Measurements from ENCODE around the gene CHST6. TPM values are rescaled to one million over a fixed set of nuclear protein-coding genes. Genes with fewer than 3 reads are reported as not detected.
A peak's percentile ranks its signal among the peaks of the same experiment; 100 is the strongest.
"Not testable (repeated sequence)": the region's sequence is repeated elsewhere in the genome, so short reads cannot be mapped to it uniquely, and the experiment has no call there.

Gene CHST6
- total RNA-seq, 4 donors from 2014 or later: 0.62 to 3.2 (median 1.6) TPM

DNA sequence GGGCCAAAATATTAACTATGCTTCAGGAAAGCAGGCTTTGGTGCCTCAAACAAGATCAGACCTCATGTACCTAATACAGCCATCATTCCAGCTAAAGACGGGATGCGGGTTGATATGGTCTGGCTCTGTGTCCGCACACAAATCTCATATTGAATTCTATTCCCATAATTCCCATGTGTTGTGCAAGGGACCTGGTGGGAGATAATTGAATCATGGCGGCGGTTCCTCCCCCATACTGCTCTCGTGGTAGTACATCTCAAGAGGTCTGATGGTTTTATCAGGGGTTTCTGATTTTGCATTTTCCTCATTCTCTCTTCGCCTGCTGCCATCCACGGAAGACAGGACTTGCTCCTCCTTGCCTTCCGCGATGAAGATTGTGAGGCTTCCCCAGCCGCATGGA lies 19.1 kb upstream of the CHST6 start:
- TF ChIP-seq POLR2AphosphoS5 (IDR thresholded peaks at IDR 0.05): no peak
- TF ChIP-seq CTCF (IDR thresholded peaks at IDR 0.05): no peak
- no peak for TF ChIP-seq POLR2A (IDR thresholded peaks at IDR 0.05)
- TF ChIP-seq EP300 (IDR thresholded peaks at IDR 0.05): no peak
- Histone ChIP-seq H3K4me3 (no peak overlapping the region), H3K9me3 (no peaks in the 10 kb centered on the region), H3K4me1 (peaks cover 0 to 15% (median 0%) of the 10 kb centered on the region in 3 donors), H3K27me3 (no peaks in the 10 kb centered on the region), H3K27ac (no peak overlapping the region), H3K36me3 (no peaks in the 10 kb centered on the region)
- 95% methylated on average over 9 to 11 of the region's 11 CpGs for WGBS, 2 donors (ENCODE audit: low coverage in 1 of 2)
- ATAC-seq: no peak

DNA sequence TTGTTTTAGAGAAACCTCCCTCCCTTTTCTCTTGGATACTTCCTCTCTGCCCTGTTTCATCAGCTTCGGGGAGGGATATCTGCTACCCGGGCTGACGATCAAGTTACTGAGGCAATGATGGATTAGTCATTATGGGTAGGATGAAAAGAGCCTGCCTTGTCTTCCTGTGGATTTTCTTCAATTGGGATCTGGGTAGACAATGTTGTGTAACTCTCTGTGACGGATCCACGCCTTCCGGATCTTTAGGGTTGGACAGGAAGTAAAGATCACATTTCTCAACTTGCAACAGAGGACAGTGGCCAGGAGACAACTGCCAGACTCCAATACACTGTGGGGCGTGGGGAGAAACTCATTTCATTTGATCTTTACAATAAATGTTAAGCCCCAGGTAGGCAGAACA lies 11.3 kb upstream of the CHST6 start:
- no peak for TF ChIP-seq POLR2AphosphoS5 (IDR thresholded peaks at IDR 0.05)
- TF ChIP-seq EP300 (IDR thresholded peaks at IDR 0.05): no peak
- TF ChIP-seq CTCF (IDR thresholded peaks at IDR 0.05): no peak
- no peak for TF ChIP-seq POLR2A (IDR thresholded peaks at IDR 0.05)
- Histone ChIP-seq H3K27me3 (no peaks in the 10 kb centered on the region), H3K27ac (peak overlapping the region in 1 of 4 donors; percentile 7), H3K9me3 (no peaks in the 10 kb centered on the region), H3K4me3 (no peak overlapping the region), H3K4me1 (peaks cover 0 to 9% (median 0%) of the 10 kb centered on the region in 3 donors), H3K36me3 (no peaks in the 10 kb centered on the region)
- 17 to 67% methylated on average over 4 of the region's 7 CpGs for whole genome bisulfite sequencing, 2 donors (ENCODE audit: low coverage in 1 of 2)
- peak; percentile 94 for ATAC-seq

DNA sequence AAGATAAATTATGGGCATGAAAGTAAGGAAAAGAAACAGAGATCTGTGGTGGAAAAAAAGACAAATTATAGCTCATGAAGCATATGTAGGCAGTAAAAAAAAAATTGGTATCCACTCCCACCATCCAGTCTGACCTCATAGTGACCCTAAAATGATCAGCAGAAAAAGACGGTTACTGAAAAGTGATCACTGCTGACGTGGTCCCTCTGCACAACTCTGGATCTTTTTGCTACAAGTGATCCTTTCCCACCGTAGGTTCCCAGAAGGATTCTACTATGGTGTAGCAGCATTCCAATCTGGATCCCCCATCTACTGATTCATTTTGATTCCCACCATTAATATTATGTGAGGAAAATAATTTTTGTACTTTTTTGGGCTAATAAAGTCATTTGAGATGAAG lies 10.9 kb upstream of the CHST6 start:
- Histone ChIP-seq H3K36me3 (no peaks in the 10 kb centered on the region), H3K27ac (peak overlapping the region in 1 of 4 donors; percentile 7), H3K4me1 (peaks cover 0 to 14% (median 0%) of the 10 kb centered on the region in 3 donors), H3K27me3 (no peaks in the 10 kb centered on the region), H3K9me3 (no peaks in the 10 kb centered on the region), H3K4me3 (no peak overlapping the region)
- 69 to 76% methylated on average over 3 of the region's 3 CpGs for WGBS, 2 donors (ENCODE audit: low coverage in 1 of 2)
- no peak for TF ChIP-seq POLR2AphosphoS5 (IDR thresholded peaks at IDR 0.05)
- no peak for ATAC-seq

DNA sequence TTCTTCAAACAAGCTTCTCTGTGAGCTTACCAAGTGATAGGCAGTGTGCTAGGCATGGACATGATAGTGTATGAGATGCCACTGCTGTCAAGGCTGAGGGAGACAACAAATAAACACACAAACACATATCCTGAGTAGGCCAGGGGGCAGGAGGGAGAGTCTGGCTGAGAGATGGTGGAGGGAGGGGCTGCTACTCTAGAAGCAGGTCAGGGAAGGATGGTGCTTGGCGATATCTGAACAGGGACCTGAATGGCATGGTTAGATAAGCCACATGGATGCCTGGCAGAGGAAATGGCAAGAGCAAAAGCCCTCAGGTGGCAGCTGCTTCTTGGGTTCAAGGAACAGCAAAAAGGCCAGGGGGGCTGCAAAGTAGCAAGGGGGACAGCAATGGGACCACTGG lies 8.6 kb upstream of the CHST6 start:
- no peak overlapping the region for H3K27ac ChIP-seq
- TF ChIP-seq POLR2A (IDR thresholded peaks at IDR 0.05) (no peak), EP300 (IDR thresholded peaks at IDR 0.05) (no peak)
- WGBS, 2 donors (ENCODE audit: low coverage in 1 of 2): 75 to 83% methylated on average over 1 of the region's 1 CpG

GRCh38 chr16:75502916-75503605 lies 7.8 kb upstream of the CHST6 start:
- TF ChIP-seq CTCF (IDR thresholded peaks at IDR 0.05) (no peak), POLR2AphosphoS5 (IDR thresholded peaks at IDR 0.05) (no peak), EP300 (IDR thresholded peaks at IDR 0.05) (no peak)
- WGBS, 2 donors (ENCODE audit: low coverage in 1 of 2): 100% methylated on average over 1 of the region's 4 CpGs; no CpG with 5 or more reads in 1 of the 2 donors
- H3K4me3 ChIP-seq: no peak overlapping the region
- no peaks in the 10 kb centered on the region for H3K9me3 ChIP-seq
- H3K27ac ChIP-seq: peak overlapping the region in 1 of 4 donors; percentile 59
- H3K27me3 ChIP-seq: no peaks in the 10 kb centered on the region
- H3K36me3 ChIP-seq: no peaks in the 10 kb centered on the region
- no peak for ATAC-seq
- H3K4me1 ChIP-seq: peaks cover 0 to 22% (median 0%) of the 10 kb centered on the region in 3 donors

More for the DNA sequence above, 8.6 kb upstream of the CHST6 start:
- no peak overlapping the region for H3K4me3 ChIP-seq
- no peaks in the 10 kb centered on the region for H3K36me3 ChIP-seq
- H3K4me1 ChIP-seq: peaks cover 0 to 15% (median 0%) of the 10 kb centered on the region in 3 donors
- H3K27me3 ChIP-seq: no peaks in the 10 kb centered on the region
- H3K9me3 ChIP-seq: no peaks in the 10 kb centered on the region
- no peak for ATAC-seq

DNA sequence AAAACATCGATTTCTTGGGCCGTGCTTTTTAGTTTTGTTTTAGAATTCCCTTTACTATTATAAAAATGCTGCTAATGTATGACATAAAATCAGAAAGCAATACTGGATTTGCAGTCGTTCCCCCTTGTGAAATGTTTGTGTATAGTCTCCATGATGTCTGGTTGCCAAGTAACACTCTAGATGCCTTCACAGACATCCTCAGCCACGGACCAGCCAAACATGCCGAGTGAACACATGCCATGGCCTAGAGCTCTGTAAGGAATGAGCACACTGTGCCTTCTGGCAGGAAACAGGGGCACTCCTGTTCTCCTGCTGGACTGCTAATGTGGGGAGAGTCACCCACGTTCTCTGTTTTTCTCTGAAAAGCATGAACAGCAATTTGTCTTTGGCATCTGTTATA lies 6.6 kb upstream of the CHST6 start:
- H3K4me1 ChIP-seq: peaks cover 0 to 24% (median 0%) of the 10 kb centered on the region in 3 donors
- H3K27me3 ChIP-seq, H3K4me3 ChIP-seq, H3K36me3 ChIP-seq, H3K9me3 ChIP-seq: not testable (repeated sequence)
- peak; percentile 72 for ATAC-seq
- 15 to 33% methylated on average over 6 of the region's 6 CpGs for WGBS, 2 donors (ENCODE audit: low coverage in 1 of 2)
- peak overlapping the region in 3 of 4 donors; percentile 45 to 59 (median 46) for H3K27ac ChIP-seq

All from gastroesophageal sphincter (tissue), 4 donors.